HTR-8/SVneo (cell line): ENCODE data around the gene CABP2.
"Not testable (repeated sequence)": the region's sequence is repeated elsewhere in the genome, so short reads cannot be mapped to it uniquely, and the experiment has no call there.

Experiments
- DNase-seq: peaks from one replicate; pipeline ENCODE4 v3.0.0; 2011; ENCODE audit warnings: low spot score, mixed read lengths; ENCODE audit not compliant: insufficient read length
- FAIRE-seq: peaks from 2 replicates; lab custom pipeline; 2011; peaks lifted over from hg19 to GRCh38; lab: Jason Lieb, UNC

CABP2 gene

DNA sequence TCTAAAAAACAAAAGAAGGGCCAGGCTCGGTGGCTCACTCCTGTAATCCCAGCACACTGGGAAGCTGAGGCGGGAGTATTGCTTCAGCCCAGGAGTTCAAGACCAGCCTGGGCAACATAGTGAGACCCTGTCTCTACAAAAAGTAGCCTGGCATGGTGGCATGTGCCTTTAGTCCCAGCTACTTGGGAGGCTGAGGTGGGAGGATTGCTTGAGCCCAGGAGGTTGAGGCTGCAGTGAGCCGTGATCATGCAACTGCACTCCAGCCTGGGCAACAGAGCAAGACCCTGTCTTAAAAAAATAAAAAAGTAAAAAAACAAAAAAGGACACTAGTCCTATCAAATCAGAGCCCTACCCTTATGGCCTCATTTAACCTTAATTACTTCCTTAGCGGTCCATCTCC, 11.7 kb downstream of the CABP2 start:
- DNase-seq, FAIRE-seq: not testable (repeated sequence)

DNA sequence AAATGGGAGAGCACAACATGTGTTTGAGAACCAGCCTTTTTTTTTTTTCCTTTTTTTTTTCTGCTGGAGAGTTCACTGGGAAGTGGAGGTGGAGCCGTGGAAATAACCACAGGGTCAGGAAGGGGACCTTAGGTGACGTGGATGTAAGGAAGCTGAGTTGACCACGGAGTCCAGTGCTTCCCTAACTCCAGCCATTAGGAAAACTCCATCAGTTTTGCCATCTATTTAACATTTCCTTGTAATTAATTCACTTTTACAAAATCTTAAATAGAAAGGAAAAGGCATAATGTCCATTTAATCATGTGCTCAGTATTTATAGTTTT, 13.3 kb downstream of the CABP2 start:
- FAIRE-seq: no peak
- DNase-seq: no peak

- DNase-seq (peak; percentile 100), FAIRE-seq (no peak)
Measured at GRCh38 chr11:67508486-67509121, 14.6 kb downstream of the CABP2 start.

- DNase-seq: peak; percentile 100
- peak; percentile 100 for FAIRE-seq
Measured at GRCh38 chr11:67507864-67508485, 15.3 kb downstream of the CABP2 start, which contains the start of gene CDK2AP2. Gene CDK2AP2, minus strand, starts transcription at chr11:67508162. Its CDS starts 80 bp downstream, at chr11:67508082.

DNA sequence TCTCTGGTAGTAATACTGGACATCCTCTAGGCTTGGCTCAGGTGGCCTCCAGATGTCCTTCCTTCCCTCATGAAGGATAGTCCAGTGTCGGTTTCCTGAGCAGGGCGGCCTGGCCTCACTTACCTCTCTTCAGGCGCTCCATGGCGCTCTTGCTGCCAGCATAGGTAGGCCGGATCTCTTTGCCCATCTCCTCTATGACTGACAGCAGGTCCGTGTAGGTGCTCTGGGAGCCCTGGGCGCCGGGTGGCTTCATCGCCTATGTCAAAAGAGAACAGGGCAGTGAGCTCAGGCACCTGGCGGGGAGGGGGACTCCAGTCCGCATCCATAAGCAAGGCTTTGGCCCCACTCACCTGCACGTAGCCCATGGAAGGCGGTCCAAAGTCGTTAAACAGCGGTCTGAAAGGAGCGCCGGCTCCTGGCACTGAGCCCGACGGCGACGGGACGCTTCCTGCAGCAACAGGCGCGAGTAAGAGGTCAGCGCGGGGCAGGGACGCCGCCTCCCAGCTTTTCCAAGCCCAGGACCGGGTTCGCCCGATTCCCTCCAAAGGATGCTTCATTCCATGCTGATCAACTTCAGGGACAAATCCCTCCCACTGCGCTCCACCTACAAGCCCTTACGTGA, 15.9 kb downstream of the CABP2 start:
- FAIRE-seq (no peak), DNase-seq (no peak)

DNA sequence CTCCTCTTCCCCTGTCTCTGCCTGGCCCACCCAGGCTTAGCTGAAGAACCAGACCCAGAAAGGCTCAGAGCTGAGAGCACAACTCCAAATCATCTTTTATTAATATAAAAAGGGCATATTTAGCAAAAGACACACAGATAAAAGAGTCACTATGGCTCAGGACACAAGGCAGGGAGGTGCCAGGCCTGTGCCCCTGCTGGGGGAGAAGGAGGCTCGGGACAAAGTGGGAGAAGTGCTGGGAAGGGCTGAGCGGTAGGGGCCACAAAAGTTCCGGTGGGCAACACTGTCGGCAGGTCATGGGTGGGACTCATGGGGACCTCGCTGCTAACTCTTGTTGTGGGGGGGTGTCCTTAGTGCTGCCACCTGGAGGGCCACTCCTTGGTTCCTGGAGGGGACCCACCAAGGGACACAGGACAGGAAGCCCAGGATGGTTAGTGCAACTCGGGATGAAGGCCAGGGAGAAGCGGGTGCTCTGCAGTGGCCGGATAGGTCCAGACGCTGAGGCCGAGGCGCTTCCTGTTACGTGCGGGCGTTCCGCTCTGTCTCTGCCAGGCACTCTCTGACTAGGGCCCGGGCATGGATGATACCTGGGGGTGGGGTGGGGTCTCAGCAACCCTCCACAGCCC, 16.7 kb downstream of the CABP2 start:
- no peak for FAIRE-seq
- DNase-seq: no peak

- DNase-seq (peak; percentile 98), FAIRE-seq (peak; percentile 100)
Measured at GRCh38 chr11:67505605-67506396, 17.4 kb downstream of the CABP2 start.

GRCh38 chr11:67504950-67505581, 18.2 kb downstream of the CABP2 start, which contains the start of gene PITPNM1:
Gene PITPNM1, minus strand, starts transcription at chr11:67505363. Its CDS starts 1,183 bp downstream, at chr11:67504180.
- no peak for FAIRE-seq
- peak; percentile 88 for DNase-seq

DNA sequence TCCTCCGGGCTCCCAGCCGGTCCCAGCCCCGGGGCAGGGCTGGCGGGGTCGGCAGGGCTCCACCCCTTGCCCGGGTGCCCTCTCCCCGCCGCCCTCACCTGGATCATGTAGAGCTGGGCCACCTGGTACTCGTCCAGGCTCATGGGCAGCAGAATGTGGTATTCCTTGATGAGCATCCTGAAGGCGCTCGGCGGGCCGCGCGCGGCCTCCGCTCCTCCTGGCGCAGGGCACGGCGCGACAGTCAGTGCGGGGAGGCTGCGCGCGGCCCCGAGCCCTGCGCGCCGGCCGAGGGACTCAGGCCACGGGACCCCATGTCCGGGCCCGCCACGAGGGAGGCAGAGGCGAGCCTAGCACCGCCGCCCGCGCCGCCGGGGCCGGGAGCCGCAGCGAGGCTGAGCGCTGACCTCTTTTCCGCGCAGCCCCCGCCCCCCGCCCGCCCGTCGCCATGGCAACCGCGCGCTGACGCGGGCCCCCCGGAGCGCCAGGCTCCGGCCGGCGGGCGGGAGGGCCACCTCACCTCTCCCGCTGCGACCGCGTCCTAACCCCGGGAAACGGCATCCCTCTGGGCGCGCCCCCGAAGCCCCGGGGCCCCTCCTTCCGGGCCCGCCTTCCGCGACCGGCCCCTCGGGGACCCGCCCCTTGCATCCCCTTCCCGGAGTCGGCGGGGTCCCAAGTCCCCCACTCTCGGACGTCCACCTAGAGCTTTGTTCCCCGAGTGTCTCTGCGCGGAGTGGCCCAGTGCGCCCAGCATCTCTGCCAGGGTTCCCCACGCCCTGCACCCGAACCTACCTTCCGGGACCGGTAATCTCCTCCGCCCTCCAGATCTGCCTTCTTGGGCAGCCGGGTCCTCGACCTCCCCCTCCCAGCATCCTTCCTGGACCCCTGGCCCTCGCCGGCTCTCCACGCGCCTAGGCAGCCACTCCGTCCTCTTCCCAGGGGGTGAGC, 19.0 kb downstream of the CABP2 start:
- peak; percentile 80 for FAIRE-seq
- peak; percentile 56 for DNase-seq

- FAIRE-seq (peak; percentile 77), DNase-seq (no peak)
Measured at GRCh38 chr11:67503119-67504004, 19.9 kb downstream of the CABP2 start.

GRCh38 chr11:67502328-67502979, 20.8 kb downstream of the CABP2 start:
- no peak for DNase-seq
- FAIRE-seq: no peak

- no peak for FAIRE-seq
- DNase-seq: no peak
Measured at GRCh38 chr11:67501854-67502253, 21.4 kb downstream of the CABP2 start.

DNA sequence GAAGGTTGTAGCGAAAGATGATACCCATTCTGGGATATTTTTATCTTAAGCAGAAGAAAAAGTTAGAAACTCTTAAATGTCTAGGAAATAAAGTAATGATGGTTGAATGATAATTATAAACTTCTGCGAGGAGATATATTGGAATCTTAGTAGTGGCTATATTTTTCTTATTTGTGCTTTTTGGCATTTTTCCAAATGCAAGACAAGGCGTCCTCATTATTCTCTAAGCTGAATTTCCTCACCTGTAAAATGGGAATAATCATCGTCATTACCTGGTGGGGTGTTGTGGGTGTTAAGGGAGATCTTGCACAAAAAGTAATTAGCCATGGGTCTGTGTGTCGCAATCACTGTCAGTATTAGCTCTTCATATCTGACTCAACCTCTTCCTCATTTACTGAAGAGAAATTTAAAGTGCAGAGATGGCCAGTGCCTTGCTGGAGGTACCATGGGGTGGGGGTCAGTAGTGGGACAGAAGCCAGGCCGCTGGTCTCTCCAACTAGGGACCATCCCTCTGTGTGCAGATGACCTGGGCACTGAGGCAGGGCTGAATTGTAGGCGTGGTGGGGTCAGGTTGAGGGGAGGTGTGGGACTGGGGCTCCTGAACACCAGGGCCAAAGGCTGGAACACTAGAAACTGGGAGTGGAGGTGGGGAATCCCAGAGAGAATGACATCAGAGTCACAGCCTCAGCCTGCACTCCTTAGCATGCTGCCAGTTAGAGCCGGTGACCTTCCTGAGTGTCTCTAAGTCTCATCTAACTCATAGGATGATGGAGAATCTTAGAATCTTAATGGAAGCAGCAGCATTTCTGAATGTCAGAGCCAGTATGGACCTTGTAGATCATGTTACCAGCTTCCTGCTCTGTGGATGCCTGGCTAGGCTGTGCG, 22.2 kb downstream of the CABP2 start:
- FAIRE-seq: peak; percentile 48

DNA sequence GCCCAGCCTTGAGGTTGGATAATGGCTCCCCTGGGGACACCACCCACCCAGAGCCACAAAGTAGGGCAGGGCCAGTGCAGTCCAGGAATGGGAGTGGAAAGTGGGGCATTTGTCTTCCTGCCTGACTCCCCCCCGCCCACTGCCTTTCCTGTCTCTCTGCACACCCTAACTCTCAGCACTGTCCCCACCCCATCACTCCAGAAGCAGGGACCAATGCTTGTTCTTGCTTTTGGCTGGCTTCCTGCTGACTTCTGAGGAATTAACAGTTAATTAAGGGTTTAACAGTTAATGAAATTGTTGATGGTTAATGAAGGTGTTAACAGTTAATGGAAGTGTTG, 22.8 kb downstream of the CABP2 start:
- DNase-seq (no peak), FAIRE-seq (peak; percentile 82)

More for the DNA sequence above, 22.2 kb downstream of the CABP2 start:
- DNase-seq: no peak

GRCh38 chr11:67499808-67500483, 23.3 kb downstream of the CABP2 start:
- DNase-seq: no peak
- FAIRE-seq: peak; percentile 13

DNA sequence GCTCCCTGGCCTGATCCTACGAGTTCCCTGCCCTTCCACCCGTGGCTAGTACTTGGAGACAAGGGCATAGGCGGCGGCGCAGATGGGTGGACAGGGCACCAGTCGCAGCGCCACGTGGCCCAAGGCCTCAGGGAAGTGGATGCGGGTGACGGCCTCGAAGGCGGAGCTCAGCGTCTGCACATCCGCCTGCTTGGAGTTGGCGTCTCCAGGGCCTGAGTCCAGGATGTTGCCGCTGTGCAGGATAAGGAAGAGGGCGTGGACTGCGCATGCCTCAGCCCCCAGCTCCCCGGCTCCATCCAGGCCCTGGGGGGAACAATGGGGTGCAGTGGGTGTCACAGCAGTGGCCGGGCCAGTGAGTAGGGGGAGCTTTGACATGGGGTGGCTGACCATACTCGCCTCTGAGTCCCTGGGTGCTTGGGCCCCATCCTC, 24.7 kb downstream of the CABP2 start:
- no peak for DNase-seq
- peak; percentile 54 for FAIRE-seq
